Effector memory CD4-positive, alpha-beta T cell (primary cell): ENCODE data around the gene SDR39U1.

Experiments used
- DNase-seq, 3 donors: peaks; one replicate each; pipeline ENCODE4 v3.0.0-alpha.2; 2020
- H3K27ac ChIP-seq: 2 replicates; pipeline ENCODE4 v1.7.0; 2013; ENCODE audit warnings: mild to moderate bottlenecking, low read length, moderate library complexity; ENCODE audit not compliant: insufficient read depth, poor library complexity, severe bottlenecking
- H3K27me3 ChIP-seq: replicated peaks from 2 replicates; pipeline ENCODE4 v1.7.0; 2013; ENCODE audit warnings: mild to moderate bottlenecking, low read length; ENCODE audit not compliant: insufficient read depth, control insufficient read depth, poor library complexity, severe bottlenecking
- H3K36me3 ChIP-seq: 2 replicates; pipeline ENCODE4 v1.7.0; 2013; ENCODE audit warnings: mild to moderate bottlenecking, low read length, moderate library complexity; ENCODE audit not compliant: control insufficient read depth, insufficient read depth
- H3K4me1 ChIP-seq: 2 replicates; pipeline ENCODE4 v1.7.0; 2013; ENCODE audit warnings: low read length, mild to moderate bottlenecking; ENCODE audit not compliant: control insufficient read depth, insufficient read depth, poor library complexity, severe bottlenecking
- H3K4me3 ChIP-seq: 2 replicates; pipeline ENCODE4 v1.7.0; 2013; ENCODE audit warnings: low read length, low read depth, mild to moderate bottlenecking; ENCODE audit not compliant: insufficient read depth, poor library complexity, severe bottlenecking
- H3K9me3 ChIP-seq: 2 replicates; pipeline ENCODE4 v1.7.0; 2013; ENCODE audit warnings: mild to moderate bottlenecking, low read length, moderate library complexity; ENCODE audit not compliant: control insufficient read depth

Gene SDR39U1

DNA sequence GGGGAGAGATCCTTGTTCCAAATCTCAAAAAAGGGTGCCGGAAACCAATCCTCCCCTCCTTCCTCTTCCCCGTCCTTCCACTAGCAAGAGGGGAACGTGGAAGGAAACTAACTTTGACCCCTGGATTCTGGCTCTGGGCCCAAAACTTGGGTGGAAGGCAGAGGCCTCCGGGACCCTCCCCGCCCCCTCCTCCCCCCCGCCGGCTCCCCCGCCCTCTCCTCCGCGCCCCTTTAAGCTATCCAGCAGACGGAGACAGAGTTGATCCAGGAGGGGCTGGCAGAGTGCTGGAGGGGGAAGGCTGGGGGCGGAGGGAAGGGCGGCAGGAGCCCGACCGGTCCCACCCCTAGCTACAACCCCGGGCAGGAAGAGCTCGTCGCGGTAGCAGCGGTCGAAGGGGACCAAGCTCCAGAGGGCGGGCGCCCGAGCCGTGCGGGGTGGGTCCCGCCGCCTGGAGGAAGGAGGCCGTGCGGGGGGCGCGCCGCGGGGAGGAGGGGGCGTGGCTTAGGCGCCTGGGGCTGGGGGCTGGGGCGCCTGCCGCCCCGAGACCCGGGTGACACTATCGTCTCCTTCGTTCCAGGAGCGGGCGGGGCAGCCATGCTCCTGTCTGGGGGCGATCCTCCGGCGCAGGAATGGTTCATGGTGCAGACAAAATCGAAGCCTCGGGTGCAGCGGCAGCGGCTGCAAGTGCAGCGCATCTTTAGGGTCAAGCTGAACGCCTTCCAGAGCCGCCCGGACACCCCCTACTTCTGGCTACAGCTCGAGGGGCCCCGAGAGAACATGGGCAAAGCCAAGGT lies 43.7 kb downstream of the SDR39U1 start, which contains the start of gene NYNRIN:
NYNRIN (plus strand) TSS at position 351 of the 794 bp plus-strand sequence; CDS start at position 595, 244 bp downstream.
- Histone ChIP-seq H3K27me3 (no peaks in the 10 kb centered on the region), H3K4me1 (peaks cover 6% of the 10 kb centered on the region), H3K27ac (no peak within 1 kb of the TSS), H3K4me3 (peak within 1 kb of the TSS; percentile 52), H3K9me3 (no peaks in the 10 kb centered on the region), H3K36me3 (no peaks in the 10 kb centered on the region)
- peak in 2 of 3 donors; percentile 15 to 28 for DNase-seq

DNA sequence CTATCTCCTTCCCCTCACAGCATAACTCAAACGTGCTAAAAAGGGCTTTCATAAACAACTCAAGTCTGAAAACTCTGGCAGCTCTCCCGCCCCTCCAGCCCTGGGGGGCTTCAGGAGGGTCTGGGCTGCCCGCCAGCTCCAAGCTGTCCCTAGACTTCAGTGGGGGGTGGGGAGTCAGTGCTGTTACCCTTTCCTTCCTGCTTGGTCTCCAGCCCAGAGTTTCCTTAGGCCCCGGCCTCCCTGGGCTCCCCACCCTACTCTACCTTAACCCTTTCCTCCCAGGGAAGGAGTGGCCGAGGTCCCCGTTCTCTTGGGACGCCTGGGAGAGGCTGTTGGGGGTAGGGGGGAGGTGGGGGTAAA lies 44.3 kb downstream of the SDR39U1 start:
- Histone ChIP-seq H3K27me3 (no peaks in the 10 kb centered on the region), H3K4me3 (no peak overlapping the region), H3K9me3 (no peaks in the 10 kb centered on the region), H3K4me1 (peaks cover 6% of the 10 kb centered on the region), H3K27ac (no peak overlapping the region), H3K36me3 (no peaks in the 10 kb centered on the region)
- DNase-seq: no peak

- DNase-seq: no peak
- H3K27ac ChIP-seq: no peak overlapping the region
These were observed 44.8 kb downstream of the SDR39U1 start for GRCh38 chr14:24397639-24398292.

GRCh38 chr14:24395609-24396582 lies 46.7 kb downstream of the SDR39U1 start:
- peaks cover 6% of the 10 kb centered on the region for H3K4me1 ChIP-seq
- H3K36me3 ChIP-seq: no peaks in the 10 kb centered on the region
- no peak overlapping the region for H3K4me3 ChIP-seq
- no peaks in the 10 kb centered on the region for H3K27me3 ChIP-seq
- no peak for DNase-seq
- no peak overlapping the region for H3K27ac ChIP-seq
- H3K9me3 ChIP-seq: no peaks in the 10 kb centered on the region

More at GRCh38 chr14:24397639-24398292, 44.8 kb downstream of the SDR39U1 start:
- Histone ChIP-seq H3K27me3 (no peaks in the 10 kb centered on the region), H3K36me3 (no peaks in the 10 kb centered on the region), H3K4me3 (no peak overlapping the region), H3K9me3 (no peaks in the 10 kb centered on the region), H3K4me1 (peaks cover 6% of the 10 kb centered on the region)

- H3K36me3 ChIP-seq: no peaks in the 10 kb centered on the region
- H3K4me1 ChIP-seq: peaks cover 4% of the 10 kb centered on the region
- no peak overlapping the region for H3K4me3 ChIP-seq
- H3K27ac ChIP-seq: no peak overlapping the region
- H3K9me3 ChIP-seq: no peaks in the 10 kb centered on the region
- no peak for DNase-seq
- no peaks in the 10 kb centered on the region for H3K27me3 ChIP-seq
These were observed 48.3 kb downstream of the SDR39U1 start for GRCh38 chr14:24394275-24394674.

DNA sequence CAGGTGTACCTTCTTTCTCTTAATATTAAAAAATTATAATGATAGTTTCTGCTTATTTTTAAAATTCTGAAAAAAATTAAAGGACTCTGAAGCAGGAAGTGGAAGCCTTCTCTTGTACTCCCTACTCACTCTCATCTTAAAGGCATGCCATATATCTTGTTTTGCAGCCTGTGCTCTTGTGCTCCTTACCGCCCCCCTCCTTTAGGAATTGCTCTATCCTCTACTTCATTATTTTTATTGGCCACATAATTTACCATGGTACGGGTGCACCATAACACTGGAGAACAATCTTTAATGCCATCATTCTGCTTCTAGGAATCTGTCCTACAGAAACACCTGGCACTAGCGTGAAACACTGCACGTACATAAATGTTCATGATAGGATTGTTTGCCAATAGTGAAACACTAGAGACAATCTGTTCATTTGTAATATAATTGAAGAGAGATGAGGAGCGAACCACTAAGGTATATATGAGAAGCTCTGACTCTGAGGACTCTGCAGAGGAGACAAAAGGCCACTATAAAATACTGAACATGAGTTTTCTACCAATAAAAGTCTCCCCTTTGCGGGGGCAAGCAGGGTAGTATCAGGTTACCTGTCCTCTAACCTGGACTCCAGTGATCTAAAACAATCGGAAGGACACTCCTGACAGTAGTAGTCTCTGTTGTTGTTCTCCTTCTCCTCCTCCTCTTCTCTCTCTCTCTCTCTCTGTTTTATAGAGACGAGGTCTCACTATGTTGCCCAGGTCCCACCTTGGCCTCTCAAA lies 50.1 kb downstream of the SDR39U1 start:
- H3K36me3 ChIP-seq: no peaks in the 10 kb centered on the region
- H3K27ac ChIP-seq: no peak overlapping the region
- no peaks in the 10 kb centered on the region for H3K27me3 ChIP-seq
- no peak overlapping the region for H3K4me3 ChIP-seq
- H3K9me3 ChIP-seq: no peaks in the 10 kb centered on the region
- DNase-seq: no peak
- H3K4me1 ChIP-seq: no peaks in the 10 kb centered on the region

DNA sequence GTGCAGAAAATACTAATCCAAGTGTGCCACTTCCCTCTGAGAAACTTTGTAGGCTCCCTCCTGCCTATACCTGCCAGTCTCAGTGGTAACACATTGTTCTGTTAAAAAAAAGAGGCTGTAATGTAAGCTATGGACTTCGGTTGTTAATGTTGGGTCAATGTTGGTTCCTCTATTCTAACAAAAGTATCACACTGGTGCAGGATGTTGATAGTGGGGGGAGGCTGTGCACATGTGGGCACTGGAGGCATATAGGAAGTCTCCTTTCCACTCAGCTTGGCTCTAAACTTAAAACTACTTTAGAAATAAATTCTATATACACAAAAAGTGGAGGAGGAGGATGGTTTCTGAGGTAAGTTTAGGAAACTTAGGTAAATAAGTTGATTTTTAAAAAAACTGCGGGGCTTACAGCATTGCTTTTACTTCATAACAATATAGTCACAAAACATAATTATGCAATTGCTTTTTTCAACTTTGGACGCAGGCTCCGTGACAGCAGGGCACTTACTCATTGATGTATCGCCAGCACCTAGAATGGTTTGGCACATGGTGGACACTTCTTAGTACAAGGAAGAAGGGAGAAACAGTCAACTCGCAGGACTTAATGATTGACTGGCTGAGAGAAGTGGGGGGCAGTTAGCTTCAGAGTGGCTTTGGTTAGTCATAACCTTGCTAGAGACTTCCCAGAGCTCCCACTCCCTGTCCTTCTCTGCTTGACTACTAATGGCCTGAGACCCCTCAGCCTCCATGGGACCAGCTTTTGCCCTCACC lies 51.7 kb downstream of the SDR39U1 start:
- H3K27ac ChIP-seq: no peak overlapping the region
- no peak for DNase-seq
- H3K9me3 ChIP-seq: no peaks in the 10 kb centered on the region
- no peaks in the 10 kb centered on the region for H3K27me3 ChIP-seq
- H3K36me3 ChIP-seq: no peaks in the 10 kb centered on the region
- H3K4me1 ChIP-seq: no peaks in the 10 kb centered on the region
- H3K4me3 ChIP-seq: no peak overlapping the region
